Fibroblast of lung (primary cell): ENCODE results near the gene CAMK2G.

Source experiments
- CTCF ChIP-seq, 2 donors: IDR thresholded peaks in 1 of 2; conservative IDR thresholded peaks in 1 of 2; 1 replicate in 1 of 2; 2 replicates in 1 of 2; pipeline ENCODE4 v1.5.1; 2011 to 2012; ENCODE audit warnings: low read length in 2 of 2, control low read depth in 1 of 2, inconsistent platforms in 1 of 2, low read depth in 1 of 2, mild to moderate bottlenecking in 1 of 2
- EZH2 ChIP-seq: IDR thresholded peaks from 2 replicates; pipeline ENCODE4 v1.5.1; 2012; ENCODE audit warnings: low read length, control low read depth, mild to moderate bottlenecking; ENCODE audit errors: missing control alignments

- TF ChIP-seq CTCF (conservative IDR thresholded peaks at IDR 0.05 in 1 of 2, IDR thresholded peaks at IDR 0.05 in 1 of 2; ENCODE audit: low read depth in 1 of 2, low read length in 2 of 2) (no peak), EZH2 (no peak)
Observed at GRCh38 chr10:73875139-73875475, 752 bp upstream of the CAMK2G start.
